Thymus (tissue), 14 donors: Measurements from ENCODE around the gene QSOX2. TPM values are rescaled to one million over a fixed set of nuclear protein-coding genes. Genes with fewer than 3 reads are reported as not detected.

Experiments used
- DNase-seq, 9 donors: peaks; one replicate each; pipeline ENCODE4 v3.0.0-alpha.2; 2013; ENCODE audit warnings: low spot score in 9 of 9, low read depth in 6 of 9, missing footprints in 1 of 9
- H3K27ac ChIP-seq, 2 donors: one replicate each; pipeline ENCODE4 v1.5.1; 2013; ENCODE audit warnings: control low read depth in 1 of 2, low read depth in 1 of 2, low read length in 1 of 2, mild to moderate bottlenecking in 1 of 2, moderate library complexity in 1 of 2
- H3K27me3 ChIP-seq, 2 donors: one replicate each; pipeline ENCODE4 v1.5.1; 2013; ENCODE audit warnings: low read length in 1 of 2; ENCODE audit not compliant: control insufficient read depth in 2 of 2, insufficient read depth in 1 of 2
- H3K36me3 ChIP-seq, 2 donors: one replicate each; pipeline ENCODE4 v1.5.1; 2013; ENCODE audit warnings: low read length in 1 of 2, mild to moderate bottlenecking in 1 of 2, moderate library complexity in 1 of 2; ENCODE audit not compliant: control insufficient read depth in 2 of 2, insufficient read depth in 2 of 2
- H3K4me1 ChIP-seq, 2 donors: one replicate each; pipeline ENCODE4 v1.5.1; 2013; ENCODE audit warnings: low read length in 2 of 2; ENCODE audit not compliant: control insufficient read depth in 2 of 2, insufficient read depth in 2 of 2
- H3K4me3 ChIP-seq, 2 donors: one replicate each; pipeline ENCODE4 v1.5.1; 2013; ENCODE audit warnings: low read length in 2 of 2, control low read depth in 1 of 2, mild to moderate bottlenecking in 1 of 2
- H3K9me3 ChIP-seq, 2 donors: one replicate each; pipeline ENCODE4 v1.5.1; 2013; ENCODE audit warnings: low read length in 1 of 2, mild to moderate bottlenecking in 1 of 2; ENCODE audit not compliant: control insufficient read depth in 2 of 2, insufficient read depth in 1 of 2
- WGBS: extraction: QIAGEN DNeasy Blood & Tissue Kit; methylation state at CpG from one replicate; pipeline ENCODE4 v1.1.7; 2013; 5-methylcytosine and 5-hydroxymethylcytosine counted together
- long read RNA-seq, 10 donors: transcript quantifications; one replicate each; lab custom pipeline, GENCODE V29; 2026
- polyA plus RNA-seq: library from polyadenylated mRNA; stranded (reverse); fragments of 200-250 nt; gene quantifications from one replicate; pipeline ENCODE4 v1.2.3, GENCODE V29; 2013
- total RNA-seq: library from RNA; stranded (reverse); fragments of 120-200 nt; gene quantifications from one replicate; pipeline ENCODE4 v1.2.4, GENCODE V29; 2013
- donor health status: healthy.

The QSOX2 gene, protein sequence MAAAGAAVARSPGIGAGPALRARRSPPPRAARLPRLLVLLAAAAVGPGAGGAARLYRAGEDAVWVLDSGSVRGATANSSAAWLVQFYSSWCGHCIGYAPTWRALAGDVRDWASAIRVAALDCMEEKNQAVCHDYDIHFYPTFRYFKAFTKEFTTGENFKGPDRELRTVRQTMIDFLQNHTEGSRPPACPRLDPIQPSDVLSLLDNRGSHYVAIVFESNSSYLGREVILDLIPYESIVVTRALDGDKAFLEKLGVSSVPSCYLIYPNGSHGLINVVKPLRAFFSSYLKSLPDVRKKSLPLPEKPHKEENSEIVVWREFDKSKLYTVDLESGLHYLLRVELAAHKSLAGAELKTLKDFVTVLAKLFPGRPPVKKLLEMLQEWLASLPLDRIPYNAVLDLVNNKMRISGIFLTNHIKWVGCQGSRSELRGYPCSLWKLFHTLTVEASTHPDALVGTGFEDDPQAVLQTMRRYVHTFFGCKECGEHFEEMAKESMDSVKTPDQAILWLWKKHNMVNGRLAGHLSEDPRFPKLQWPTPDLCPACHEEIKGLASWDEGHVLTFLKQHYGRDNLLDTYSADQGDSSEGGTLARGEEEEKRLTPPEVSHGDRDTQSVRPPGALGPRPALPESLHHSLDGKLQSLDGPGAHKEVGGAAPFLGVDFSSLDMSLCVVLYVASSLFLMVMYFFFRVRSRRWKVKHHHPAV
- total RNA-seq (3.9 TPM), polyA plus RNA-seq (11.5 TPM)
- long read RNA-seq, donor 1 = 0 reads
- long read RNA-seq, donor 2 = 0 reads
- long read RNA-seq, donor 3, full-length matches to known transcripts = 1 of 1 reads
- long read RNA-seq, donor 3, partial matches to known transcripts = 0 of 1 reads
- long read RNA-seq, donor 3, other reads (novel, unspliced or antisense) = 0 of 1 reads
- long read RNA-seq, donor 4 = 0 reads
- long read RNA-seq, donor 5 = 0 reads
- long read RNA-seq, donor 6 = 0 reads
- long read RNA-seq, donor 7 = 0 reads
- long read RNA-seq, donor 8 = 0 reads
- long read RNA-seq, donor 9 = 0 reads
- long read RNA-seq, donor 10 = 0 reads

DNA sequence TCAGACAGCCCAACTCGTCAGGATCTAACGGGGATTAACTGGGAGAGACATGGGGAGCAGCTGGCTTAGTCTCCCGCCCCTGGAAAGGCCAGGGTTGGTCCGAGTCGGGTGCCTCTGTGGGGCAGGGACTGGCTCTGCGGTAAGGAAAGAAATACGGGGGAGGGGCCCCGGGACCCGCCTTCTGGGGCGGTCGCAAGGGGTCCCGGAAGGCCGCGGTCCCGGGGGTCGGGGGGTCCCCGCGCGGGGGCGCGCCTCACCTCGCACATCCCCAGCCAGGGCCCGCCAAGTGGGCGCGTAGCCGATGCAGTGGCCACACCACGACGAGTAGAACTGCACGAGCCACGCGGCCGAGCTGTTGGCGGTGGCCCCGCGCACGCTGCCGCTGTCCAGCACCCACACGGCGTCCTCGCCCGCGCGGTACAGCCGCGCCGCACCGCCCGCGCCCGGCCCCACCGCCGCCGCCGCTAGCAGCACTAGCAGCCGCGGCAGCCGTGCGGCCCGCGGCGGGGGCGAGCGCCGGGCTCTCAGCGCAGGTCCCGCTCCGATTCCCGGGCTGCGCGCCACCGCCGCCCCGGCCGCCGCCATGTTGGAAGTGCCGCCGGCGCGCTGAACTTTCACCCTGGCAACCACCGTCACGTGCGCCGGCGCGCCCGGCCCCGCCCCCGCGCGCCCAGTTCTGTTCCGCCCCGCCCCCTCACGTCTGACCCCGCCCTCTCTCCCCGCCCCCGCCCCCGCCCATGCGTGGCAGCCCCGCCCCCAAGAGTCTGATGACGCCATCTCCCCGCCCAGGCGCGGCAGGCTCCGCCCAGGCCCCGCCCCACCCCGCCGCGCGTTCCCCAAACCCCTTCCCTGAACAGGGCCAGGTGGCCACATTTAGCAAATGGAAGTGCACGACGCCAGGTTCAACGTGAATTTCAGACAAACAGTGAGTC lies at the start of gene QSOX2:
QSOX2 (minus strand) TSS at position 594 of the 932 bp plus-strand sequence; CDS start at position 585, 9 bp downstream.
- Histone ChIP-seq H3K4me3 (peak within 1 kb of the TSS; percentile 59 to 89), H3K27ac (peak within 1 kb of the TSS; percentile 56 to 79), H3K9me3 (no peaks in the 10 kb centered on the region), H3K27me3 (peaks cover 0 to 20% of the 10 kb centered on the region in 2 donors), H3K4me1 (peaks cover 17 to 32% of the 10 kb centered on the region in 2 donors), H3K36me3 (peaks cover 4 to 5% of the 10 kb centered on the region in 2 donors)
- WGBS = under 1% methylated on average over 112 of the region's 112 CpGs
- peak in 8 of 9 donors; percentile 50 to 85 (median 64) for DNase-seq

DNA sequence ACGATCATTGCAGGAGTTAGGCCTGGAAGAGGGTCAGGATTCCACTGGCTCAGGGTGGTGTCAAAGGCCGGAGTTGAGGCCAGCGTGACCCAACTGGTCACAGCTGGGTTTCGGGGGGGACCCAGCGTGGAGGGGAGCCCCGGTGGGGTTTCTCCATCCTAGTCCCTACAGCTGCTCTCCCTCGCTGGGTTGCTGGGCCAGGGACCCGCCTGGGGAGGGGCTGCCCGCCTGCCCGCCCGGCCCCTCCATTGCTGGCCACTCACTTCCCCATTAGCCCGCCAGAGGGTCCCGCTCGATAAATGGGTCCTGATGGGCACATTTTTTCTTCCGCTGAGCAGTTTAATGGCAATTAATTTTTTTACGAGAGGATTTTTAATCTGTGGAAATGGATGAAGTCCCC lies 49.4 kb upstream of the QSOX2 start:
- DNase-seq = no peak
- no peaks in the 10 kb centered on the region for H3K36me3 ChIP-seq
- H3K4me3 ChIP-seq = no peak overlapping the region
- H3K4me1 ChIP-seq = no peaks in the 10 kb centered on the region
- H3K9me3 ChIP-seq = no peaks in the 10 kb centered on the region
- H3K27me3 ChIP-seq = no peaks in the 10 kb centered on the region
- 94% methylated on average over 16 of the region's 16 CpGs for WGBS
- H3K27ac ChIP-seq = no peak overlapping the region

DNA sequence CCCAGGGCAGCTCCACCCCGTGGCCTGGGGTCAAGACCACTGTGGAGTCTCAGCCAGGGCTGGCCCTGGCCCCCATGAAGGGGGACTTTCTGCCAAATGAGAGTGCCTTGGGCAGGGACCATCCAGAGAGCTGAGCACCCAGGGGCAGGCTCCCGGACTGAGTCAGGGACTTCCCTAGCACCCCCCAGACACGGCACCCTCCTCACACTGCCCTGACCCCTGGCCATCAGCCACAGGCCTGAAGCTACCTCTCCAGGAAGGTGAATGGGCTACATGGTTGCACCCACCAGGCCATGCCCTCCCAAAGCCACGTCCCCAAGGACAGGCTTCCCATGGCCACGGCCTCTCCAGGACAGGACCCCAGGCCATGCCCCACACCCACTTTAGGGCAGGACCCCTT lies 48.8 kb upstream of the QSOX2 start:
- no peak overlapping the region for H3K27ac ChIP-seq
- no peaks in the 10 kb centered on the region for H3K4me1 ChIP-seq
- no peak overlapping the region for H3K4me3 ChIP-seq
- 93% methylated on average over 5 of the region's 5 CpGs for WGBS
- DNase-seq = no peak
- H3K9me3 ChIP-seq = no peaks in the 10 kb centered on the region
- no peaks in the 10 kb centered on the region for H3K27me3 ChIP-seq
- no peaks in the 10 kb centered on the region for H3K36me3 ChIP-seq

DNA sequence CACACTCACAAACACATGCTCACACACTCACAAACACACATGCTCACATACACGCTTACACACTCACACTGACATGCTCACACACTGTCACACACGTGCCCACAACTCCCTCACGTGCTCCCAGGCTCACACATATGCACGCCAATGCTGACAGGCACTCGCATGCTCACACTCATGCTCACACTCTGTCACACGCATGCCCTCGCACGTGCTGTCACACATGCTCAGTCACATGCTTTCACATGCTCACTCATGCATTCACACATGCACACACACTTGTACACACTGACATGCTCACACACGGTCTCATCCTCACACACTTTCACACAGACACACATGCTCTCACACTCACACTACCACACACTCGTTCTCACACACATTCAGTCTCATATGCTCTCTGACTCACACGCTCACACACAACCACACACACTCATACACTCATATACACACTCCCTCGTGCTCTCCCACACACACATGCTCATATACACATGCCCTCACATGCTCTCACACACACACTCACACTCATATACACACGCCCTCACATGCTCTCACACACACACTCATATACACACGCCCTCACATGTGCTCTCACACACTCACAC lies 48.0 kb upstream of the QSOX2 start:
- 86% methylated on average over 14 of the region's 14 CpGs for WGBS
- H3K9me3 ChIP-seq = no peaks in the 10 kb centered on the region
- H3K27me3 ChIP-seq = no peaks in the 10 kb centered on the region
- H3K27ac ChIP-seq = no peak overlapping the region
- no peaks in the 10 kb centered on the region for H3K36me3 ChIP-seq
- H3K4me3 ChIP-seq = no peak overlapping the region
- DNase-seq = no peak
- no peaks in the 10 kb centered on the region for H3K4me1 ChIP-seq

DNA sequence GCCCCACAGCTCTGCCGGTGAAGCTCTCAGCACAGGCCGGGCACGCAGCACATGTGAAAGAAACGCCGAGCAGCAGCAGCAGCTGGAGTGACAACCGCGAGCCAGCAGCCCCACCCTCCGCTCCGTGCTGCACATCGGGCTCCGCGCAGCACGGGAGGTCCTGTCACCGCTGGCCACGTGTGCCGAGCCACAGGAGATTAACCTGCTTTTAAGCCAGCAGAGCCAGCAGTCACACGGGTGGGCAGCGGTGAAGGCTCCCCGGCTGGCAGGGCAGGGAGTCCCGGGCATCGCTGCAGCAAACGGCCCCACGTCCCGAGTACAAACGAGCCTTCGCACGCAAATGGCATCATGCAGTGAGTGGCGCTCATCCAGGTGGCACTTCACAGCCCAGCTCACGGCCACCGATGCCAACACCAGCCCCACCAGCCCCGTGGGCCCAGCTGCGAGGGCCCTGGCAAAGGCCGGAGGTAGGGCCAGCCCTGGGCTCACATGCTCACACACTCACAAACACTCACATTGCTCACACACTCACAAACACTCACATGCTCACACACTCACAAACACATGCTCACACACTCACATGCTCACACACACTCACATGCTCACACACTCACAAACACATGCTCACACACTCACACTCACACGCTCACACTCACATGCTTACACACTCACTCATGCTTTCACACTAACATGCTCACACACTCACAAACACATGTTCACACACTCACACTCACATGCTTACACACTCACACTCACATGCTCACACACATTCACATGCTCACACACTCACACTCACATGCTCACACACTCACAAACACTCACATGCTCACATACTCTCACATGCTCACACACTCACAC lies 47.2 kb upstream of the QSOX2 start:
- Histone ChIP-seq H3K4me1 (no peaks in the 10 kb centered on the region), H3K36me3 (no peaks in the 10 kb centered on the region), H3K27ac (no peak overlapping the region), H3K9me3 (no peaks in the 10 kb centered on the region), H3K27me3 (no peaks in the 10 kb centered on the region), H3K4me3 (no peak overlapping the region)
- 95% methylated on average over 34 of the region's 34 CpGs for WGBS
- DNase-seq = no peak

DNA sequence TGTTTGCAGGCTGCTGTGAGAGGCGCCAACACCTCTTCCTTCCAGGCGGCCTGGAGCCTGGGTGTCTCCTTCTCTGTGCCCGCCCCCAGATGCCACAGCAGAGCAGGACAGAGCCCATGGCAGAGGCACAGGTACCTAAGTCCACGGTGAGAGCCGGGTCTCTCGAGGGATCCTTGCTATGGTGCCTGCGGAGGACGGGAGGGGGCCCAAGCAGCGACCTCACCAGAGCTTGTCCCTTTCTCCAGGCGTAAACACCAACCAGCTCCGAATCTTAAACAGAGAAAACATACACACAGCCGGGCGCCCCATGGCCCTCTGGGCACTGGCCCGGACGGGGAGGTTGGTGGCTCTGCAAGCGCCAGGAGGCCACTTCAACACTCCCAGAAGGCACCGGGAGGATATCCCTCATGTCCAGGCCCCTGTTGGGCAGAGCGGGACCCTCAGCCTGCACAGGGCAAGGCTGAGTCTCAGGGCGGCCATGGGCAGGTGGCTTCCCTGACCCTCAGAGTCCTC lies 46.5 kb upstream of the QSOX2 start:
- WGBS = 96% methylated on average over 19 of the region's 19 CpGs
- H3K27me3 ChIP-seq = no peaks in the 10 kb centered on the region

DNA sequence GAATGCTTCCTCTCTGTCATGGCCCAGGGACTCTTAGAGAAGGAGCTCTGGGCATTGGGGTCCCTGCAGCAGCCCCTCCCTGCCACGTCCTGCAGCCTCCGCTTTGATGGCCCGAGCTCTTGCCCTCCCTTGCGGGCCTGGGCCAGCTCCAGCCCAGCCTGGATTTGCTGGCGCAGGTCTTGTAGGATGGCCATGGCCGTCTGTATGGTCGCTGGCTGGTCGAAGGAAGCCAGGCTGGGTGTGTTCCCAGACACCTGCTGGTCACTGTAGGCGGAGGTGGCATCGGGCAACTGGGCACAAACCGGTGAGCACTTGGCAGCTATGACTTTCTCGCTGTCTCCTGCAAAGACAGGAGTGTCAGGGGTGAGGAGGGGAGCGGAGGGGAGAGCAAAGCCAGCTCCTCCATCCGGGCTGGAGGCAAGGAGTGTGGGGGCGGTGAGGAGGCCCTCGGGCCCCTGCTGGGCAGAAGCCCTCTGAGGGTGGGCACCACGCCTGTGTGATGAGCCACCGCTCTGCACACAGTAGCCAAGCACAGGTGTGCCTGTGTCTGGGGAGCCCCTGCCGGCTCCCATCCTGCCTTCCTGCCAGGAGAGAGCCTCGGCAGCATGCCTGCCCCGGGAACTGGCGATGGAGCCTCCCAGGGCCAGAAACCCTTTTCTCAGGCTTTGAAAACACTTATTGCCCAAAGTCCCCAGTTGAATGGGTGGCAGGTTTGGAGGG lies 45.9 kb upstream of the QSOX2 start:
- Histone ChIP-seq H3K27ac (no peak overlapping the region), H3K36me3 (no peaks in the 10 kb centered on the region), H3K9me3 (no peaks in the 10 kb centered on the region), H3K27me3 (peaks cover 0 to 2% of the 10 kb centered on the region in 2 donors), H3K4me1 (no peaks in the 10 kb centered on the region), H3K4me3 (no peak overlapping the region)
- 92% methylated on average over 22 of the region's 22 CpGs for WGBS
- no peak for DNase-seq

More for the DNA sequence above, 46.5 kb upstream of the QSOX2 start:
- DNase-seq = no peak
- H3K9me3 ChIP-seq = no peaks in the 10 kb centered on the region
- no peak overlapping the region for H3K4me3 ChIP-seq
- H3K4me1 ChIP-seq = no peaks in the 10 kb centered on the region
- H3K36me3 ChIP-seq = no peaks in the 10 kb centered on the region
- no peak overlapping the region for H3K27ac ChIP-seq
